Keratinocyte (primary cell): ENCODE measurements around the gene TRPT1.

ENCODE experiments used
- CTCF ChIP-seq, 3 experiments: IDR thresholded peaks in 1 of 3; conservative IDR thresholded peaks in 1 of 3; optimal IDR thresholded peaks in 1 of 3; 2 replicates in 2 of 3; 3 replicates in 1 of 3; pipeline versions ENCODE3 to v1.5.1; 2011; ENCODE audit warnings: low read length in 3 of 3, mild to moderate bottlenecking in 3 of 3, moderate library complexity in 2 of 3, control low read depth in 1 of 3, inconsistent platforms in 1 of 3; ENCODE audit not compliant: insufficient read depth in 2 of 3; ENCODE audit errors: extremely low read depth in 1 of 3
- EZH2 ChIP-seq: IDR thresholded peaks from one replicate; pipeline ENCODE4 v1.6.1; 2012; ENCODE audit warnings: inconsistent platforms, mild to moderate bottlenecking, low read length, moderate library complexity

GRCh38 chr11:64268893-64269539, 43.0 kb upstream of the TRPT1 start:
- TF ChIP-seq EZH2 (no peak), CTCF (optimal IDR thresholded peaks at IDR 0.05 in 1 of 3, IDR thresholded peaks at IDR 0.05 in 1 of 3, conservative IDR thresholded peaks at IDR 0.05 in 1 of 3; ENCODE audit: extremely low read depth in 1 of 3, insufficient read depth in 2 of 3, low read length in 3 of 3) (no peak)
